Neural cell (in vitro differentiated cells): ENCODE data around the gene UNK. TPM values are rescaled to one million over a fixed set of nuclear protein-coding genes. Genes with fewer than 3 reads are reported as not detected.

ENCODE experiments used
- H2AFZ ChIP-seq: fragments of 200-600, 300-800 bp; sonication (generic), shearing (Covaris generic); 2 replicates; pipeline ENCODE4 v1.6.0; 2014; ENCODE audit warnings: low read depth, mild to moderate bottlenecking, antibody characterized with exemption, low read length, moderate library complexity
- H3F3A ChIP-seq: fragments of 200-600 bp; shearing (Covaris generic); 2 replicates; pipeline ENCODE4 v1.6.1; 2016; ENCODE audit warnings: mild to moderate bottlenecking, moderate library complexity, mixed read lengths, antibody characterized with exemption, low read length; ENCODE audit not compliant: insufficient read depth, poor library complexity, severe bottlenecking
- H3K27ac ChIP-seq: fragments of 200-600, 300-800 bp; sonication (generic), shearing (Covaris generic); 2 replicates; pipeline ENCODE4 v1.5.1; 2014; ENCODE audit warnings: mild to moderate bottlenecking, low read length, moderate library complexity
- H3K27me3 ChIP-seq: fragments of 300-800, 200-600 bp; sonication (generic), shearing (Covaris generic); 2 replicates; pipeline ENCODE4 v1.6.0; 2014; ENCODE audit warnings: mild to moderate bottlenecking, low read depth, low read length, moderate library complexity; ENCODE audit not compliant: insufficient read depth
- H3K36me3 ChIP-seq: fragments of 300-800, 200-600 bp; sonication (generic), shearing (Covaris generic); 2 replicates; pipeline ENCODE4 v1.5.1; 2014; ENCODE audit warnings: mild to moderate bottlenecking, antibody characterized with exemption, low read length, moderate library complexity; ENCODE audit not compliant: insufficient read depth
- H3K4me2 ChIP-seq: fragments of 300-800, 200-600 bp; sonication (generic), shearing (Covaris generic); 2 replicates; pipeline ENCODE4 v1.6.0; 2014; ENCODE audit warnings: mild to moderate bottlenecking, low read length
- H3K4me3 ChIP-seq: fragments of 300-800, 200-600 bp; sonication (generic), shearing (Covaris generic); 2 replicates; pipeline ENCODE4 v1.5.1; 2014; ENCODE audit warnings: mild to moderate bottlenecking, low read length, moderate library complexity
- H3K79me2 ChIP-seq: fragments of 200-600 bp; shearing (Covaris generic); replicated peaks from 2 replicates; pipeline ENCODE4 v1.6.0; 2014; ENCODE audit warnings: mild to moderate bottlenecking, low read length, moderate library complexity; ENCODE audit not compliant: insufficient read depth
- H3K9ac ChIP-seq: fragments of 300-800, 200-600 bp; sonication (generic), shearing (Covaris generic); 2 replicates; pipeline ENCODE4 v1.6.1; 2016; ENCODE audit warnings: mild to moderate bottlenecking, low read length, mixed read lengths
- H3K9me2 ChIP-seq: fragments of 200-600 bp; shearing (Covaris generic); 2 replicates; pipeline ENCODE4 v1.6.1; 2016; ENCODE audit warnings: mild to moderate bottlenecking, low read length, mixed read lengths; ENCODE audit not compliant: insufficient read depth
- H3K9me3 ChIP-seq: fragments of 200-600, 300-800 bp; sonication (generic), shearing (Covaris generic); 2 replicates; pipeline ENCODE4 v1.6.1; 2016; ENCODE audit warnings: mild to moderate bottlenecking, mixed run types, low read length, moderate library complexity, mixed read lengths
- H4K20me1 ChIP-seq: fragments of 200-600 bp; shearing (Covaris generic); 2 replicates; pipeline ENCODE4 v1.6.1; 2016; ENCODE audit warnings: mild to moderate bottlenecking, mixed run types; ENCODE audit not compliant: insufficient read depth
- CTCF ChIP-seq: fragments of 450-650 bp; IDR thresholded peaks from 2 replicates; pipeline ENCODE4 v1.5.1; 2014; ENCODE audit warnings: antibody characterized with exemption, mild to moderate bottlenecking, moderate library complexity; ENCODE audit not compliant: poor library complexity, severe bottlenecking
- EP300 ChIP-seq: fragments of 450-650 bp; conservative IDR thresholded peaks from 2 replicates; pipeline ENCODE4 v1.6.1; 2014; ENCODE audit warnings: antibody characterized with exemption, mild to moderate bottlenecking, moderate library complexity; ENCODE audit not compliant: poor library complexity, severe bottlenecking
- EZH2 ChIP-seq: fragments of 200-600, 300-800 bp; shearing (Covaris generic), sonication (generic); IDR thresholded peaks from 2 replicates; pipeline ENCODE4 v1.6.1; 2014; ENCODE audit warnings: antibody characterized with exemption, low read length, borderline replicate concordance, mild to moderate bottlenecking; ENCODE audit not compliant: insufficient read depth, poor library complexity, severe bottlenecking
- MXI1 ChIP-seq: fragments of 450-650 bp; conservative IDR thresholded peaks from 2 replicates; pipeline ENCODE4 v1.6.1; 2014; ENCODE audit warnings: antibody characterized with exemption, mild to moderate bottlenecking; ENCODE audit not compliant: poor library complexity, severe bottlenecking
- POLR2AphosphoS5 ChIP-seq: IDR thresholded peaks from 2 replicates; pipeline ENCODE4 v1.6.1; 2012
- RAD21 ChIP-seq: fragments of 450-650 bp; conservative IDR thresholded peaks from 2 replicates; pipeline ENCODE4 v1.6.1; 2014; ENCODE audit warnings: antibody characterized with exemption, mild to moderate bottlenecking, moderate library complexity
- REST ChIP-seq: IDR thresholded peaks from 2 replicates; pipeline ENCODE4 v1.6.1; 2012; ENCODE audit warnings: borderline replicate concordance
- SMC3 ChIP-seq: fragments of 450-650 bp; conservative IDR thresholded peaks from 2 replicates; pipeline ENCODE4 v1.6.1; 2014; ENCODE audit warnings: antibody characterized with exemption, mild to moderate bottlenecking, moderate library complexity; ENCODE audit not compliant: poor library complexity
- TAF1 ChIP-seq: IDR thresholded peaks from 2 replicates; pipeline ENCODE4 v1.6.1; 2012; ENCODE audit warnings: low read depth
- polyA plus RNA-seq: library from polyadenylated mRNA; depleted of rRNA; stranded (reverse); fragments of >200 nt; gene quantifications from 2 replicates; pipeline ENCODE4 v1.2.3, GENCODE V29; 2014

Gene UNK
- polyA plus RNA-seq, 1 donor from 2014 or later, result 29.9 TPM

- TF ChIP-seq RAD21 (no peak), SMC3 (no peak)
These were observed 23.9 kb downstream of the UNK start (continued) for GRCh38 chr17:75808549-75808904.

GRCh38 chr17:75808905-75809621, 24.5 kb downstream of the UNK start:
- H3K4me3 ChIP-seq, result no peak overlapping the region
- H4K20me1 ChIP-seq, result no peaks in the 10 kb centered on the region
- H3K27ac ChIP-seq, result no peak overlapping the region
- no peak overlapping the region for H2AFZ ChIP-seq
- H3K9ac ChIP-seq, result no peak overlapping the region
- H3K27me3 ChIP-seq, result no peaks in the 10 kb centered on the region
- no peak overlapping the region for H3K4me2 ChIP-seq
- H3K9me3 ChIP-seq, result no peaks in the 10 kb centered on the region
- H3K9me2 ChIP-seq, result no peaks in the 10 kb centered on the region
- H3K36me3 ChIP-seq, result no peaks in the 10 kb centered on the region
- TF ChIP-seq SMC3 (no peak), POLR2AphosphoS5 (no peak), EZH2 (no peak), RAD21 (no peak), EP300 (no peak), REST (no peak), CTCF (no peak), TAF1 (no peak), MXI1 (no peak)
- no peaks in the 10 kb centered on the region for H3F3A ChIP-seq
- H3K79me2 ChIP-seq, result no peaks in the 10 kb centered on the region

- no peaks in the 10 kb centered on the region for H3K9me3 ChIP-seq
- no peaks in the 10 kb centered on the region for H3K79me2 ChIP-seq
- H2AFZ ChIP-seq, result no peak overlapping the region
- H4K20me1 ChIP-seq, result no peaks in the 10 kb centered on the region
- H3K36me3 ChIP-seq, result no peaks in the 10 kb centered on the region
- TF ChIP-seq REST (no peak), TAF1 (no peak), RAD21 (no peak), EP300 (no peak), SMC3 (no peak), MXI1 (no peak), CTCF (no peak), POLR2AphosphoS5 (no peak), EZH2 (no peak)
- no peak overlapping the region for H3K4me3 ChIP-seq
- H3K9ac ChIP-seq, result no peak overlapping the region
- H3K9me2 ChIP-seq, result no peaks in the 10 kb centered on the region
- no peak overlapping the region for H3K4me2 ChIP-seq
- H3K27ac ChIP-seq, result no peak overlapping the region
- H3K27me3 ChIP-seq, result no peaks in the 10 kb centered on the region
- H3F3A ChIP-seq, result no peaks in the 10 kb centered on the region
These were observed 25.1 kb downstream of the UNK start for GRCh38 chr17:75809631-75810111.
